Measurements from ENCODE around the gene PLD2.

- TF ChIP-seq, protein P1, sequence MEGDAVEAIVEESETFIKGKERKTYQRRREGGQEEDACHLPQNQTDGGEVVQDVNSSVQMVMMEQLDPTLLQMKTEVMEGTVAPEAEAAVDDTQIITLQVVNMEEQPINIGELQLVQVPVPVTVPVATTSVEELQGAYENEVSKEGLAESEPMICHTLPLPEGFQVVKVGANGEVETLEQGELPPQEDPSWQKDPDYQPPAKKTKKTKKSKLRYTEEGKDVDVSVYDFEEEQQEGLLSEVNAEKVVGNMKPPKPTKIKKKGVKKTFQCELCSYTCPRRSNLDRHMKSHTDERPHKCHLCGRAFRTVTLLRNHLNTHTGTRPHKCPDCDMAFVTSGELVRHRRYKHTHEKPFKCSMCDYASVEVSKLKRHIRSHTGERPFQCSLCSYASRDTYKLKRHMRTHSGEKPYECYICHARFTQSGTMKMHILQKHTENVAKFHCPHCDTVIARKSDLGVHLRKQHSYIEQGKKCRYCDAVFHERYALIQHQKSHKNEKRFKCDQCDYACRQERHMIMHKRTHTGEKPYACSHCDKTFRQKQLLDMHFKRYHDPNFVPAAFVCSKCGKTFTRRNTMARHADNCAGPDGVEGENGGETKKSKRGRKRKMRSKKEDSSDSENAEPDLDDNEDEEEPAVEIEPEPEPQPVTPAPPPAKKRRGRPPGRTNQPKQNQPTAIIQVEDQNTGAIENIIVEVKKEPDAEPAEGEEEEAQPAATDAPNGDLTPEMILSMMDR (IDR thresholded peaks at IDR 0.05): no peak
- no peak for TF ChIP-seq POLR2A (IDR thresholded peaks at IDR 0.05)
Observed at GRCh38 chr17:4823373-4824089, 16.6 kb downstream of the PLD2 start.

Measured in right lobe of liver (tissue), 4 donors.